ENCODE results near the gene ARID1B.

DNA sequence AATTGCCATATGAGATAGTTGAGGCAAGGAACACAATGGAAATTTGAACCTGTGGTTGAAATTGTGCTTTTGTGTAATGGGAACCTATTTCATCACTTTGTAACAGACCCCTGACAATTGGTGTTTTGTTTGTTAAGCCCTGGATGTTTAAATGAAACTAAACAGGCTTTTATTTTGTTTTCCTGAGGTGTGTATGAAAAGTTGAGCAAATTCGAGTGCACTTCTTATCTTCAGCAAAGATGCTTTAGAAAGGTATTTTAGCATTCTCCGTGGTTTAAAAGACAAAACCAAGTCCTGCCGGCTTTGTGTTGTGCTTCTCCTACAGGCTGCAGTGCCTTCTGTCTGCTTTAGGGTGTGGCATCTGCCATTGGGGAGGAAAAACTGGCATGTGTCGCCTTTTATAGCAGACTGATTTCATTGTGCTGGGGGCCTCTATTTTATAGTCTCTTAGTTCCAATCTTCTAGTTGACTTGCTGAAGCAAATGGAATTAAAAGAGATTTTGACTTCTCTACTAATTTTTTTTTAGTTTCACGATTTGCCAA is 2.2 kb upstream of the ARID1B start:
- TF ChIP-seq CTCF (IDR thresholded peaks at IDR 0.05), result no peak
- TF ChIP-seq POLR2A (IDR thresholded peaks at IDR 0.05), result no peak

All from adrenal gland (tissue), 5 donors.